Thoracic aorta (tissue), 2 donors: ENCODE measurements around the gene VPS35. TPM values are rescaled to one million over a fixed set of nuclear protein-coding genes. Genes with fewer than 3 reads are reported as not detected.

ENCODE experiments used
- ATAC-seq: fragments of 150-250 bp; one replicate; pipeline ENCODE4 v1.8.0; 2017; ENCODE audit warnings: low read depth; ENCODE audit not compliant: insufficient number of reproducible peaks, low FRiP score
- DNase-seq: peaks from one replicate; pipeline ENCODE4 v3.0.0-alpha.2; 2020; ENCODE audit warnings: low spot score
- H3K27ac ChIP-seq, 2 donors: fragments of 200-600 bp; sonication (generic); 1 replicate in 1 of 2; 2 replicates in 1 of 2; pipeline ENCODE4 v1.5.1; 2016; ENCODE audit warnings: mild to moderate bottlenecking in 2 of 2, moderate library complexity in 2 of 2
- H3K27me3 ChIP-seq: fragments of 200-600 bp; sonication (generic); replicated peaks from 2 replicates; pipeline ENCODE4 v1.6.0; 2016; ENCODE audit warnings: mild to moderate bottlenecking; ENCODE audit not compliant: insufficient read depth
- H3K36me3 ChIP-seq: fragments of 200-600 bp; sonication (generic); one replicate; pipeline ENCODE4 v1.5.1; 2016
- H3K4me1 ChIP-seq, 2 donors: fragments of 200-600 bp; sonication (generic); 1 replicate in 1 of 2; 2 replicates in 1 of 2; pipeline versions ENCODE4 v1.5.1 to v1.6.0; 2016; ENCODE audit warnings: low read depth in 2 of 2, mild to moderate bottlenecking in 1 of 2; ENCODE audit not compliant: control insufficient read depth in 1 of 2
- H3K4me3 ChIP-seq: fragments of 200-600 bp; sonication (generic); 2 replicates; pipeline ENCODE4 v1.5.1; 2016; ENCODE audit warnings: mild to moderate bottlenecking
- H3K9me3 ChIP-seq: fragments of 200-600 bp; sonication (generic); 2 replicates; pipeline ENCODE4 v1.5.1; 2016
- CTCF ChIP-seq: fragments of 200-600 bp; sonication (generic); IDR thresholded peaks from one replicate; pipeline ENCODE4 v1.5.1; 2019; ENCODE audit warnings: antibody characterized with exemption
- total RNA-seq, 2 donors: library from RNA; depleted of rRNA; stranded (reverse); fragments of >200 nt; gene quantifications; one replicate each; pipeline versions ENCODE4 v1.1.0 to v1.2.3, GENCODE V29; 2016

VPS35 gene
- total RNA-seq, 2 donors from 2014 or later: 32.9 to 69.9 TPM

DNA sequence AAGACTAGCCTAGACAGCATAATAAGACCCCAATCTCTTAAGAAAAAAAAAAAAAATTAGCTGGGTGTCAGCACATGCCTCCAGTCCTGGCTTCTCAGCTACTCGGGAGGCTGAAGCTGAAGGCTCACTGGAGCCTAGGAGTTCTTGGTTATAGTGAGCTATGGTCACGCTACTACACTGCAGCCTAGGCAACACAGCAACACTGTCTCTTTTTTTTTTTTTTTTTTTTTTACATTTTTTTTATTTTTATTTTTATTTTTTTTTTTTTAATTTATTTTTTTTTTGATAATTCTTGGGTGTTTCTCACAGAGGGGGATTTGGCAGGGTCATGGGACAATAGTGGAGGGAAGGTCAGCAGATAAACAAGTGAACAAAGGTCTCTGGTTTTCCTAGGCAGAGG is 4.6 kb upstream of the VPS35 start:
- no peaks in the 10 kb centered on the region for H3K27me3 ChIP-seq
- H3K36me3 ChIP-seq: no peaks in the 10 kb centered on the region
- no peak overlapping the region for H3K4me3 ChIP-seq
- no peak for TF ChIP-seq CTCF
- no peaks in the 10 kb centered on the region for H3K9me3 ChIP-seq
- DNase-seq (no peak), ATAC-seq (no peak)
- H3K4me1 ChIP-seq: peaks cover 7 to 12% of the 10 kb centered on the region in 2 donors
- H3K27ac ChIP-seq: no peak overlapping the region

DNA sequence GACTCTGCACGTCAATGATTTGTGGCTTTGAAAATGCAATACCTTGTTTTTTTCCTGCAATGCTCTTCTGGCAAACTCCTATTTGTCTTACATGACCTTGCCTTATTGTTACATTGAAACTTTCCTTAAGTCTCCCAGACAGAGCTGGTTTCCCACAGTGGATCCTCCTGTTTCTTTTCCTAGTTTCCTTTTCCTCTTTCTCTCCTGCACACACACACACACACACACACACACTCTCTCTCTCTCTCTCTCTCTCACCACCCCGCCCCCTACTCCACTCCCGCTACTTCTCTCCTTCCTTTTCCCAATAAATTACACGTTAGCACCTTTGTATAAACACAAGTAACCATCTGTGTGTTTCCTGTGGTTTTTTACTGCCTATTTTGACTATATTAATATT is 2.7 kb upstream of the VPS35 start:
- no peak overlapping the region for H3K27ac ChIP-seq
- ATAC-seq: no peak
- no peak for DNase-seq
- H3K36me3 ChIP-seq: no peaks in the 10 kb centered on the region
- no peak overlapping the region for H3K4me3 ChIP-seq
- H3K4me1 ChIP-seq: peaks cover 20 to 25% of the 10 kb centered on the region in 2 donors
- no peaks in the 10 kb centered on the region for H3K9me3 ChIP-seq
- TF ChIP-seq CTCF: no peak
- no peaks in the 10 kb centered on the region for H3K27me3 ChIP-seq

DNA sequence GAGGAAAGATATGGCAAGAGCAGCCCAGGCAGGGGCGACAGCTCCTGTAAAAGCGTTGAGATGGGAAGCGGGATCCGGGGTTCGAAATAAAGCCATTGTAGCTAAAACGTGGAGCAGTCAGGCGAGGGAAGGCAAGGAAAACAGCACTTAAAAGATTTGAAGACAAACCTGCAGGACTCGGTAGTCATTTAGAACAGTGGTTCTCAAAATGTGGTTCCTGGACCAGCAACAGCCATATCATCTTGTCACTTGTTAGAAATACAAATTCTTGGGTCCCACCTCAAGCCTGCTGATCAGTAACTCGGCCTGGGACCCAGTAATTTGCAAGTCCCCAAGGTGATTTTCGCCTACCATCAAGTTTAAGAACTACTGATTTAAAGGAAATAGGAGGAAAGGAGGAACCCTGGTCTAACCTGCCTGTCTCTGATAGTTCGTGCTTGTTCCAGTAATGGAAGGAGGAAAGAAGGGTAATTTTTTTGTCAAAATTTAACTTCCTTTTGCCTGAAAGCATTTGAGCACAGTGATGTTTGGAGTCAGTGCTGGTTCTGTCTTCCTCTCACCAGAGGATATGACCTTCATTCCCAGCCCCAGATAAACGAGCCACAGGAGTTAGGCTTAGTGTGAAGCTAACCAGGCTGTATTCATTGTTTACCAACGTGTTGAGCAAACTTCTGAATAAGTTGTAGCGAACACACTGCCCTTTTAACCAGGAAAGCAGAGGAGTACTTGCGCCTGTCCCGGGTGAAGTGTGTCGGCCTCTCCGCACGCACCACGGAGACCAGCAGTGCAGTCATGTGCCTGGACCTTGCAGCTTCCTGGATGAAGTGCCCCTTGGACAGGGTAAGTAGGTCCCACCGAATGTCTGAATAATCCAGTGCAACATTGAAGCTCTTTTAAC is 1.6 kb upstream of the VPS35 start:
- H3K27ac ChIP-seq: no peak overlapping the region
- no peaks in the 10 kb centered on the region for H3K27me3 ChIP-seq
- no peaks in the 10 kb centered on the region for H3K36me3 ChIP-seq
- no peak for ATAC-seq
- peaks cover 20 to 32% of the 10 kb centered on the region in 2 donors for H3K4me1 ChIP-seq
- peak overlapping the region; percentile 76 for H3K4me3 ChIP-seq
- no peaks in the 10 kb centered on the region for H3K9me3 ChIP-seq
- no peak for TF ChIP-seq CTCF
- DNase-seq: no peak

GRCh38 chr16:46689365-46690280 is 645 bp upstream of the VPS35 start, which contains the start of gene ORC6:
ORC6 (plus strand) TSS chr16:46689659; CDS start chr16:46689706, 47 bp downstream.
- H3K4me3 ChIP-seq: peak within 1 kb of the TSS; percentile 76
- peak; percentile 12 for TF ChIP-seq CTCF
- ATAC-seq: peak; percentile 97
- no peaks in the 10 kb centered on the region for H3K36me3 ChIP-seq
- H3K27ac ChIP-seq: peak within 1 kb of the TSS; percentile 95 to 96
- H3K27me3 ChIP-seq: no peaks in the 10 kb centered on the region
- peaks cover 20 to 32% of the 10 kb centered on the region in 2 donors for H3K4me1 ChIP-seq
- peak; percentile 97 for DNase-seq
- H3K9me3 ChIP-seq: no peaks in the 10 kb centered on the region
